NCI-H460 (cell line): Measurements from ENCODE around the gene GIMAP8. TPM values are rescaled to one million over a fixed set of nuclear protein-coding genes. Genes with fewer than 3 reads are reported as not detected.
"Not testable (repeated sequence)": the region's sequence is repeated elsewhere in the genome, so short reads cannot be mapped to it uniquely, and the experiment has no call there.

Source experiments
- DNase-seq: peaks from one replicate; pipeline ENCODE4 v3.0.0-alpha.2; 2016; ENCODE audit warnings: low read depth; ENCODE audit errors: extremely low read depth
- total RNA-seq: library from RNA; depleted of rRNA; stranded (reverse); fragments of >200 nt; shearing (Covaris generic); gene quantifications from 2 replicates; pipeline ENCODE4 v1.2.3, GENCODE V29; 2014

Gene GIMAP8
- total RNA-seq, 1 experiment from 2014 or later: not detected

GRCh38 chr7:150461520-150461919 lies 11.1 kb downstream of the GIMAP8 start:
- no peak for DNase-seq

- DNase-seq: no peak
These were observed 12.0 kb downstream of the GIMAP8 start for GRCh38 chr7:150462413-150462812.

GRCh38 chr7:150463461-150463860 lies 13.0 kb downstream of the GIMAP8 start:
- DNase-seq: no peak

- DNase-seq: no peak
These were observed 14.5 kb downstream of the GIMAP8 start for GRCh38 chr7:150464962-150465361.

GRCh38 chr7:150465414-150465813 lies 15.0 kb downstream of the GIMAP8 start:
- DNase-seq: no peak

GRCh38 chr7:150466477-150466876 lies 16.0 kb downstream of the GIMAP8 start:
- no peak for DNase-seq

GRCh38 chr7:150468241-150468640 lies 17.8 kb downstream of the GIMAP8 start:
- no peak for DNase-seq

- no peak for DNase-seq
These were observed 21.5 kb downstream of the GIMAP8 start for GRCh38 chr7:150471886-150472285.

- DNase-seq: no peak
These were observed 23.5 kb downstream of the GIMAP8 start for GRCh38 chr7:150473902-150474301.

GRCh38 chr7:150476285-150476684 lies 25.9 kb downstream of the GIMAP8 start:
- DNase-seq: no peak

- DNase-seq: no peak
These were observed 26.6 kb downstream of the GIMAP8 start for GRCh38 chr7:150476819-150477631.

GRCh38 chr7:150479023-150479716 lies 28.7 kb downstream of the GIMAP8 start:
- DNase-seq: no peak

- no peak for DNase-seq
These were observed 30.9 kb downstream of the GIMAP8 start for GRCh38 chr7:150481186-150481920.

- no peak for DNase-seq
These were observed 31.5 kb downstream of the GIMAP8 start for GRCh38 chr7:150481922-150482321.

GRCh38 chr7:150483514-150483913 lies 33.1 kb downstream of the GIMAP8 start:
- not testable (repeated sequence) for DNase-seq

GRCh38 chr7:150484071-150484470 lies 33.6 kb downstream of the GIMAP8 start:
- not testable (repeated sequence) for DNase-seq

- DNase-seq: no peak
These were observed 37.2 kb downstream of the GIMAP8 start for GRCh38 chr7:150487625-150488024.

GRCh38 chr7:150489782-150490181 lies 39.4 kb downstream of the GIMAP8 start:
- no peak for DNase-seq

GRCh38 chr7:150493442-150493841 lies 43.0 kb downstream of the GIMAP8 start:
- DNase-seq: not testable (repeated sequence)

- DNase-seq: no peak
These were observed 52.1 kb downstream of the GIMAP8 start for GRCh38 chr7:150502519-150502918.

GRCh38 chr7:150503155-150503554 lies 52.7 kb downstream of the GIMAP8 start:
- no peak for DNase-seq
